Uterus (tissue), 4 donors: ENCODE measurements around the gene ATP7B. TPM values are rescaled to one million over a fixed set of nuclear protein-coding genes. Genes with fewer than 3 reads are reported as not detected.

ENCODE experiments used
- DNase-seq, 2 donors: peaks; one replicate each; pipeline ENCODE4 v3.0.0-alpha.2; 2019 to 2020
- H3K27ac ChIP-seq, 2 donors: fragments of 200-600 bp; sonication (generic); 1 replicate in 1 of 2; 2 replicates in 1 of 2; pipeline ENCODE4 v1.5.1; 2016 to 2018
- H3K27me3 ChIP-seq, 2 donors: fragments of 200-600 bp; sonication (generic); one replicate each; pipeline ENCODE4 v1.5.1; 2018 to 2019; ENCODE audit warnings: control low read depth in 1 of 2
- H3K36me3 ChIP-seq, 2 donors: fragments of 200-600 bp; sonication (generic); one replicate each; pipeline ENCODE4 v1.5.1; 2019; ENCODE audit warnings: control low read depth in 1 of 2
- H3K4me1 ChIP-seq, 2 donors: fragments of 200-600 bp; sonication (generic); one replicate each; pipeline ENCODE4 v1.5.1; 2018 to 2019; ENCODE audit warnings: control low read depth in 1 of 2
- H3K4me3 ChIP-seq, 2 donors: fragments of 200-600 bp; sonication (generic); 1 replicate in 1 of 2; 2 replicates in 1 of 2; pipeline ENCODE4 v1.5.1; 2018 to 2019; ENCODE audit warnings: mild to moderate bottlenecking in 1 of 2
- H3K9me3 ChIP-seq, 2 donors: fragments of 200-600 bp; sonication (generic); one replicate each; pipeline ENCODE4 v1.5.1; 2019; ENCODE audit warnings: control low read depth in 1 of 2
- CTCF ChIP-seq, 4 experiments: fragments of 200-600 bp in 2 of 4; fragments of 450-650 bp in 2 of 4; sonication (generic) in 2 of 4; IDR thresholded peaks; one replicate each; pipeline ENCODE4 v1.5.1; 2016 to 2019; ENCODE audit warnings: antibody characterized with exemption in 4 of 4, mild to moderate bottlenecking in 2 of 4, moderate library complexity in 1 of 4
- POLR2A ChIP-seq, 2 donors: fragments of 450-650 bp; IDR thresholded peaks; one replicate each; pipeline ENCODE4 v1.6.1; 2016; ENCODE audit warnings: antibody characterized with exemption in 2 of 2, mild to moderate bottlenecking in 1 of 2, moderate library complexity in 1 of 2
- intact Hi-C: fragments of 100-400 bp; cut with DNase I; formaldehyde crosslinking; loops from one replicate; pipeline ENCODE4 v1.15.1; 2023; ENCODE audit warnings: low total_unique reads
- total RNA-seq, 4 donors: library from RNA; depleted of rRNA in 3 of 4; stranded (reverse); fragments of >200 nt in 3 of 4; gene quantifications; one replicate each; pipeline versions ENCODE4 v1.1.0 to v1.2.4, GENCODE V29; 2014 to 2023
- donor health status: DM: yes; HTN: yes; CAD: no.

ATP7B gene
- total RNA-seq, 4 donors from 2014 or later, result 9.2 to 16.2 (median 9.9) TPM

- TF ChIP-seq CTCF (IDR thresholded peaks at IDR 0.05), result no peak
- no peak for TF ChIP-seq POLR2A (IDR thresholded peaks at IDR 0.05)
- no peak overlapping the region for H3K27ac ChIP-seq
- DNase-seq, result no peak
- no peaks in the 10 kb centered on the region for H3K9me3 ChIP-seq
- H3K36me3 ChIP-seq, result no peaks in the 10 kb centered on the region
- intact Hi-C loops, result no loop called here
- H3K4me1 ChIP-seq, result no peaks in the 10 kb centered on the region
- H3K27me3 ChIP-seq, result no peaks in the 10 kb centered on the region
- no peak overlapping the region for H3K4me3 ChIP-seq
Observed at GRCh38 chr13:52020191-52020590, 8.9 kb upstream of the ATP7B start.

GRCh38 chr13:52016296-52016695, 5.0 kb upstream of the ATP7B start:
- no peak for DNase-seq
- H3K9me3 ChIP-seq, result no peaks in the 10 kb centered on the region
- intact Hi-C loops, result no loop called here
- no peak overlapping the region for H3K27ac ChIP-seq
- TF ChIP-seq POLR2A (IDR thresholded peaks at IDR 0.05) (no peak), CTCF (IDR thresholded peaks at IDR 0.05) (no peak)
- H3K27me3 ChIP-seq, result no peaks in the 10 kb centered on the region
- no peak overlapping the region for H3K4me3 ChIP-seq
- peaks cover 0 to 5% of the 10 kb centered on the region in 2 donors for H3K4me1 ChIP-seq
- H3K36me3 ChIP-seq, result no peaks in the 10 kb centered on the region

GRCh38 chr13:52012512-52012836, 1.2 kb upstream of the ATP7B start:
- Histone ChIP-seq H3K27ac (peak overlapping the region; percentile 62 to 66), H3K4me3 (peak overlapping the region; percentile 85 to 91), H3K9me3 (no peaks in the 10 kb centered on the region), H3K36me3 (no peaks in the 10 kb centered on the region), H3K27me3 (no peaks in the 10 kb centered on the region), H3K4me1 (peaks cover 0 to 5% of the 10 kb centered on the region in 2 donors)
- TF ChIP-seq POLR2A (IDR thresholded peaks at IDR 0.05) (no peak), CTCF (IDR thresholded peaks at IDR 0.05) (no peak)
- no peak for DNase-seq
- intact Hi-C loops, result no loop called here

GRCh38 chr13:52011632-52012511, 622 bp upstream of the ATP7B start, which contains the start of gene ALG11:
ALG11 (plus strand) TSS chr13:52012398; CDS start chr13:52012419, 21 bp downstream.
- DNase-seq, result peak; percentile 99 to 100
- Histone ChIP-seq H3K27me3 (no peaks in the 10 kb centered on the region), H3K4me1 (peaks cover 0 to 5% of the 10 kb centered on the region in 2 donors), H3K36me3 (no peaks in the 10 kb centered on the region), H3K4me3 (peak within 1 kb of the TSS; percentile 85 to 91), H3K9me3 (no peaks in the 10 kb centered on the region), H3K27ac (peak within 1 kb of the TSS; percentile 76 to 83)
- TF ChIP-seq CTCF (IDR thresholded peaks at IDR 0.05) (no peak), POLR2A (IDR thresholded peaks at IDR 0.05) (peak in 1 of 2 donors; percentile 42)
- intact Hi-C loops, result no loop called here

- no peaks in the 10 kb centered on the region for H3K9me3 ChIP-seq
- H3K27ac ChIP-seq, result no peak overlapping the region
- H3K4me3 ChIP-seq, result no peak overlapping the region
- H3K4me1 ChIP-seq, result peaks cover 0 to 5% of the 10 kb centered on the region in 2 donors
- DNase-seq, result no peak
- no peaks in the 10 kb centered on the region for H3K27me3 ChIP-seq
- H3K36me3 ChIP-seq, result no peaks in the 10 kb centered on the region
- TF ChIP-seq POLR2A (IDR thresholded peaks at IDR 0.05) (no peak), CTCF (IDR thresholded peaks at IDR 0.05) (no peak)
- intact Hi-C loops, result no loop called here
Observed at GRCh38 chr13:52009946-52010345, 1.3 kb downstream of the ATP7B start.
